ENCODE measurements around the gene C14orf180.

C14orf180 gene

DNA sequence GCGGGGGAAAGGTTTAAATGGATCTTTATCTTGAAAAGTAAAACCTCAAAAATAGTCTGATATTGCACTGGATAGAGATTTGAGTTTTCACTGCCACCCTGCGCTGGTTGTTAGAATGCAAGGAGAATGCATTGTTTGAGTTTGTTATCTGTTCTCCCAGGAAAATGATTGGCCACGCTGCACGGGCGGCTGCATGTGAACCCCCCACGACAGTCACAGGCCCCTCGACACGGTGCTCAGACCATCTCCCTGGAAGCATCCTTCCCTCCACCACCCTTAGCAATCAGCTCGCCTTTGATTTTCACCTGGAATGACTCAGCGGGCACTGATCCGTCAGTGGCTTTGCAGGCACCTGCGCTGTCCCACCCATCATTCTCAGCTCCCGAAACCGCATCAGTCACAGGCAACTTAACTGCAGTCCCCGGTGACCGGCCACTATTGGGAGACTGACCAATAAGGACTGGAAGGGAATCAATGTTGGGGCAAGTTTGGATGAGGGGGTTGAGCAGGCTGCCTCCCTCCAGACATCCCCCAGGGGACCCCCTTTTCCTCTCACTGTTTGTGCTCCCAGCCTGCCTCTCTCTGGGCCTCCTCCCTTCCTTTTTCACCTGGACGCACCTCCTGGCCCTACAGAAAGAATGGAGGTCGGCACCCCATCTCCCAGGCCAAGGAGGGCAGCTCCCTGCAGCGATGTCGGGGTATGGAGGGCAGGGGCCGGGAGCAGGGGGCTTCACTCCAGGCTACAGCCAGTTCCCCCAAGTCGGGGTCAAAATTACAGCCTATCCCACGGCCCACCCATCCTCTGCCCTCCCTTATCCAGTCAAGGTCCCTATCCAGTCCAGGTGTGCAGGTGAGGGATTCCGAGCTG, 28.5 kb upstream of the C14orf180 start:
- no peak for DNase-seq

DNA sequence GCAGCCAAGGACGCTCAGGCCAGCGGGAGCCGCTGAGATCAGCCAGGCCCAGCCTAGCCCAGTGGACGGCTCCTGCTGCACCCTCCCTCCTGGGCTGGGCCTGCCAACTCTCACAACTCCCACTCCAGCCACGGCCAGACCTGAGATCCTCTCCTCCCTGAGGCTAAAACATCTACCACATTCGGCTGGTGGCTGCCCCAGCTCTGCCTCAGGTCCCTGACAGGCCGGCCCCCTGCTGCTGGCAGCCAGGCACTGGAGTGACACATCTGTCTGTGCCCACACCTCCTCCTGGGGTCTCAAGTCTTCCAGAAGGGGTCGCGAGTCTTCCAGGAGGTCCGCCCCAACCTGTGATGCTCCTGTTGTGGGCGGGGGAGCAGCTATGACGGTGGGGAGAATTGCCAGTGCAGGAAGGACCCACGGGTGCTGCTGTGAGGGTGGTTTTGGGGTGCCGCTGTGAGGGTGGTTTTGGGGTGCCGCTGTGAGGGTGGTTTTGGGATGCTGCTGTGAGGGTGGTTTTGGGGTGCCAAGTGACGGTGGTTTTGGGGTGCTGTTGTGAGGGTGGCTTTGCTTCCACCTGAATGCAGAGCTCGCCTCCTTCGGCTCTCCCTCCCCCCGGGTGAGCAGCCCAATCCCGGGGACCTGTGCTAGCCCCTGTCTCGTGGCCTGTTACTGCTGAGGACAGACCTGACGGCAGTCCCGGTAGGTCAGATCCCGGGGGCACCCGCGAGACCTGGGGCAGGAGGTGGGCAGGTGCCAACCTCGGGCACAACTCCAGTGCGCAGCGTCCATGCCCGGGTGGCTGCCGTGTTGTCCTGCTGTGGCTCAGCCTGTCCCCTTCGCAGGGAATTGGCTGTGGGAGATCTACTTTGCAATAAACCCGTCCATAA, 27.5 kb upstream of the C14orf180 start:
- no peak for DNase-seq

GRCh38 chr14:104552738-104553125, 26.8 kb upstream of the C14orf180 start:
- DNase-seq, result no peak

DNA sequence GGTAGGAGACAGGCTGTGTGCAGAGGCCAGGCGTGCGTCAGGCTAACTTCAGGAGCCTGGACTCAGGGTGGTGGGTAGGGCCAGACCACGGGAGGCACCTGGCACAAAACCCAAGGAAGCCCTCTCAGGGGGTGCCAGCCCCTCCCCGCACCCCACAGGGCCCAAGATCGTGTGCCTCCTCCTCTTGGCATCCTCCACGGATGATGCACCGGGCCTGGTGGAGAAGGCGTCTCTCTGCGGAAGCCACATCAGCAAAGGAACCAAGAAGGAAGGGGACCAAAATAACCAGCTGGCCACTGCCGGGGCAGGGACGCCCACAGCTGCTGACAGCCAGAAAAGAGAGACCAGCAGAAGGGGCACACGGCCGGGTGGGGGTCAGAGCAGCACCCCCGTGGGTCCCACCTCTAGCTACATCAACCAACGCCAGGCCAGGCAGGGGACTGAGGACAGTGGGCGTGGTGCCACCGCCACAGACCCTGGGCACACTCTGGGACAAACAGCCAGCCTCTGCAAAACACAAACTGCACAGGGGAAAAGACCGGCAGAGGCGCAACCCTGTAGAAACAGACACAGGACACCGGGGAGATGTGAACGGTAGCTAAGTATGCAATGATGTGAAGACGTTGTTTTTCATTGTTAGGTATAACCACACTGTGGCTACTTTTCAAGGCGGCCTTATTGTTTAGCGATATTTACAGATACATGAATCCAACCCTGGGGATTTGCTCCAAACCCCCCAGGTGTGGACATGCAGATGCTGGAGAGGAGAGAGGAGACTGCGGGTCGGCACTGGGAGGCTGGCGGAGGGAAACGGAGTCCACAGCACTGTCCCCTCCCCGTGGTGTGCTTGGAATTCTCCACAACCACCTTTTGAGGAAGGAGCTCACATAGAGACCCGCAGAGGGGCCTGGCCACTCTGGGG, 26.1 kb upstream of the C14orf180 start:
- no peak for DNase-seq

DNA sequence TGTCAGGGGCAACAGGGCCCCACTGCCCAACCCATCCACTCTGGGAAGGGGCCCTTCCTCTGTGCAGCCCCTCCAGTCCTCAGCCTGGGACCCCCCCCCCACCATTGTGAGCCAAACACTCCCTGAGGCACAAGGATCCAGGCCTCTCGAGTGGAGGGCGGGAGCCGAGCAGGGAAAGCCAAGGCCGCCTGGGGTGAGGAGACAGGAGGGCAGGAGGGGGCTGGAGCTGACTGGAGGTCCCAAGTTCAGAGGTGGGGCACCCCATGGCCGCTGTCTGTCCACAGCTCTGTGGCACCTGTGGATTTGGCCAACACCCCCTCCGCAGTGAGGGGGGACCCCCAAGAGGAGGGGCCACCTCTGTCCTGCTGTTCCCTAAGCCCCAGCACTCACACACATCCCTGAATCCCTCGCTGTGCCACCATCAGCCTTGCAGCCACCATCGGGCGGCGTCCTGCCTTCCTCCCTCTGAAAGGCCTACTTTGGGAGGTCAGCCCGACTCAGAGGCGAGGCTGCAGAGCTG, 25.4 kb upstream of the C14orf180 start:
- DNase-seq, result no peak

- no peak for DNase-seq
These were observed 24.7 kb upstream of the C14orf180 start for GRCh38 chr14:104554608-104555429.

DNA sequence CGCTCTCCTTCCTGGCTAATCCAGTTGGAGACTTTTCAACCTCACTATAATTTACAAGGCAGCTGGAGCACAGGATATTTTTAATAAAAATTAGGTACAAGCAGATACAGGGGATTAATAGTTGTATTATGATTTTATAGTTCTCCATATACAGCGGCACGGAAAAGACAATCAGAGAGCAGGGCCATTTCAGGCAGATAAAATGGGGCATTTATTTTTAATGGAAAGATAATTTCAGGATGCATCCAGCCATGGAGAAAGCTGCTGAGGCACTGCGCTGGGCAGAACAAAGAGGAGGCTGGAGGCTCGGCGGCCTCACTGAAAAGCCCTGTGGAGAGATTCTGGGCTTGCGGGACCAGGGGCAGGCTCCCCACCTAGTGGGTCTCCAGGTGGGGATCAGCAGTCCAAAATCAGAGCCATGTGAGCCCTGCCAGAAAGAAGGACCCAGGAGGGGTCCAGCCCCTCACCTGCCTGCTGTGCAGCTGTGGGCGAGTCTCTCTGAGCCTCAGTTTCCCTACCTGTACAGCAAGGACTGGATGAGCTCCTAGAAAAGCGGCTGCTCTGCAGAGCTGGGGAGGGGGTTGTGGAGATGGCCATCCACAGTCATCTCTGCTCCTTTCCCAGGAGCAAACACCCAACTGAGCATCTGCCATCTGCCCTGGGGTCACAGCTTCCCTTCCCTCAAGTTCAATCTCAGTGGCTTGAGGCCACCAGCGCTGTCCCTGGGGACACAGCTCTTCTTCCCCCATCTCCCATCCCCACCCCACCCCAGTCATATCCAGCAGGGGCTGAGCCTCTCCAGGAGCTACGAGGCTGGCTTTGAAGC, 23.9 kb upstream of the C14orf180 start:
- DNase-seq, result no peak

DNA sequence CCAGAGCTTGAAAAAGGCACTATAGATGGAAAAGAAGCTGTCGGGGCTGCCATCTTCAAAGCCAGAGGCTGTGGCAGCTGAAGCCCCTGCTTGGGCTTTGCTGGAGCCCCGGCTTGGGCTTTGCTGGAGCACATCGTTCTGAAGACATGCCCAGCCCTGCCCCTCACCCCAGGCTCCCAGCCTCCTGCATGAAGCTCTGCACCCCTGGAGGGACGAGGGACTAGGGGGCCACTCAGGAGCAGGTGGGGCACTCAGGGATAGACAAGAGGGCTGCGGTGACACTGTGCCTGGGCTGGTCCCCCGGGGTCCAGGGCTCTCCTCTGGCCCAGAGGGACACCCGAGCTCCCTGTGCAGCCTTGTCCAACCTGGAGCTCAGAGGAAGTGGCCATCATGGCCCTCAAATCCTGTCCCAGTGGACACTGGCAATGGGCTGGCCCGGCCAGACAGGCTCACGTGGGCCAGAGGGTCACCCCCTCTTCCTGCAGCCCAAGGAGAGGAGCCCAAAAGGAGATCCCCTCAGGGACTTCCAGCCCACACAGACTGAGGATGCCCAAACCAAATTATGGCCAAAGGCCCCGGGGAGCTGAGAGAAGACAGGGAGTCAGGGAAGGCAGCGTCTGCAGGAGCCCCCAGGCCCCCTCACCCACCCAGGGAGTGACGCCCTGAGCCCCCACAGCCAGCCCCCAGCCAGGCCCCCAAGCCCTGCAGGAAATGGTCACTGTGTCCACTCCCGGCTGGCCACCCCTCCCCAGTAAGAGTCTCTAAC, 23.1 kb upstream of the C14orf180 start:
- DNase-seq, result no peak

GRCh38 chr14:104557086-104557485, 22.5 kb upstream of the C14orf180 start:
- DNase-seq, result no peak

DNA sequence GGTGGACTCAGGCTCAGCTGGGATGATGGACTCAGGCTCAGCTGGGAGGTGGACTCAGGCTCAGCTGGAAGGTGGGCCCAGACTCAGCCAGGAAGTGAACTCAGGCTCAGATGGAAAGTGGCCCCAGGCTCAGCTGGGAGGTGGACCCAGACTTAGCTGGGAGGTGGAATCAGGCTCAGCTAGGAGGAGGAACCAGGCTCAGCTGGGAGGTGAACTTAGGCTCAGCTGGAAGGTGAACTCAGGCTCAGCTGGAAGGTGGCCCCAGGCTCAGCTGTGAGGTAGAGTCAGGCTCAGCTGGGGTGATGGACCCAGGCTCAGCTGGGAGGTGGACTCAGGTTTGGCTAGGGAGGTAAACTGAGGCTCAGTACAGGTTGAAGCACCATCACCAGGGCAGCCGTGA, 21.8 kb upstream of the C14orf180 start:
- no peak for DNase-seq

GRCh38 chr14:104558231-104559027, 21.1 kb upstream of the C14orf180 start:
- DNase-seq, result no peak

DNA sequence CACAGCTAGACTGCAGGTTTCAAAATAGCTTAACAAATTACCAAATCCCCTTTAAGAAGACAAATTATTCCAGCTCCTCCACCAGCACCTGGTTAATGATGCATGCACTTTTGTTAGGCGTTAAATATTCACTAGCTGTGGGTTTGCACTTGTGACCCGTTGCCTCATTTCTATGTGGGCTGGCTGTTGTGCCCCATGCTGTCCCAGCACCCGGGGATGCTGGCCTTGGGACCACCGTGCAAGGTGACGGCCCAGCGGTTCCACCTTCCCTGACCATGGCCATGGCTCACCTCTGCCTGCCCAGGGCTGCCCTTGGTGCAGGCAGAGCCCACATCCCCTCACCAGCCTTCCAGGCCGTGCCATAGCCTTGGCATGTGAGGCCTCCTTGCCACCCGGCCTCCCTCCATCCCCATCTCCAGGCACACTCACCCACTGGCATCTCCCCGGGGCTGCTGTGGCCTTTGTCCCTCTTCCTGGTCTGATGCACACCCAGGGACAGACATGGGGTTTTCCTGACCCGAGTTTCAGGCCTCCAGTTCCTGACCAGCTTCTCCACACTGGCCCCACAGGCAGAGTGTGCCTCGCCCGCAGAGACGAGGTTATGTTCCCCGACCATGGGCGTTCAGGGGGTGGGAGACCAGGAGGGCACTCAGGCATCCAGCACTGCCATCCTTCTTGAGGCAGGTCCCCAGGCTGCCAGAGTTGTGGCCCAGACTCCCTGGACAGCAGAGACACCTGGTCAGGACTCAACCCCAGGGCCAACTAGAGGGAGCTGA, 20.3 kb upstream of the C14orf180 start:
- DNase-seq, result no peak

- no peak for DNase-seq
These were observed 19.6 kb upstream of the C14orf180 start for GRCh38 chr14:104559804-104560585.

DNA sequence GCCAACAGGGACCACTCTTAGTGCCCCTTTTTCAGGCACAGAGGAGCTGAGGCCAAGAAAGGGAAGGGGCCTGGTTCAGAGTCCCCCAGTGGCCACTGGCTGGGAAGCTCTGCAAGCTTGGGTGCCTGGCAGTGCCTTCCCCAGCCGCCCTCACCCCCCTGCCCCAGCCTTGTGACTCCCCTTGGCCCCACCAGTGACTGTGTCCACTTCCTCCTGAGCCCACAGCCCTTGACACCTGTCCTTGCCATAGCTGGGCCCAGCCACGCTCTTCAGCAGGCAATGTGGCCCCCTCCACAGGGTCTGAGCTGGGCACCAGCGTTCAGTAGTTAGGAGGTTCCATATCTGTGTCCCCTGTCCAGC, 19.0 kb upstream of the C14orf180 start:
- no peak for DNase-seq

GRCh38 chr14:104561124-104561557, 18.4 kb upstream of the C14orf180 start:
- DNase-seq, result no peak

GRCh38 chr14:104561632-104562495, 17.7 kb upstream of the C14orf180 start:
- no peak for DNase-seq

Data from NCI-H2171 treated with DMSO at 0.1 percent for 48 hours (cell line).